ENCODE data around the gene JAKMIP2. TPM values are rescaled to one million over a fixed set of nuclear protein-coding genes. Genes with fewer than 3 reads are reported as not detected.

JAKMIP2 gene
- total RNA-seq, 1 experiment from 2014 or later, result 1.2 TPM

DNA sequence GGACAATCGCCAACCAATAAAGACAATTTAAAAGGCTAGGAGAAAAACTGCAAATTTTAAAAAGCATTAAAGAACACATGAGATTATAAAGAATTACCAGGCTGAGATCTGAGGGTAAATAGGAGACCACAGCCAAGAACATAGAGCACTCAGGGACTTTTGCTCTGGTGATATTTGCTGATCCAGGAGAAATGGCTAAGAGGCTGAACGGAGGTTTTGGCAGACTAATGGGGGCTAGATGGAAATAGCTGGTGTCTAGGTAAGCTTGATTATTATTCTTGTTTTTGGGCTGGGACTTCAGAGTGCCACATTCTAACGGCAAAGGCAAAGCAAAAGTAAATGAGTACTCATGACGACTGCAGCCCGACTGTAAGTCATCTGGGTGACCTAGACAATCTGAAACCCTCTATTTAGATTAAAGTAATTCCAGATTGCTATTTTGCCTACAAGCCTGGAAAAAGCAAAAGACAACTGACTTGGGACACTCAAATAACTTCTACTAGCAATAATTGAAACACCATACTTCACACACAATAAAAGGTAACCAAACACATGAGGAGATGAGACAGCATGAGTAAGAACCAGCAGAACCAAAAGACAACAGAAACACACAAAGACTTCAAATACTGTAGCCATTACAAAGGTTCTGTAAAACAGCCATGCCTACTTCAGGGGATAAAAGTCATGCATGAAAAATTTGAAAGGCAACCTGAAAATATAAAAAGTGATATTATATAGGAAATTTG, 68.8 kb downstream of the JAKMIP2 start:
- Mint-ChIP-seq H3K27ac (ENCODE audit: unreplicated experiment) (no peak overlapping the region), H3K4me3 (ENCODE audit: unreplicated experiment) (no peak overlapping the region), H3K27me3 (ENCODE audit: insufficient read depth, unreplicated experiment) (peaks cover 3% of the 10 kb centered on the region), H3K4me1 (ENCODE audit: low read depth, unreplicated experiment) (no peaks in the 10 kb centered on the region), H3K36me3 (ENCODE audit: insufficient read depth, unreplicated experiment) (no peaks in the 10 kb centered on the region), H3K9me3 (ENCODE audit: unreplicated experiment) (no peaks in the 10 kb centered on the region)
- CTCF ChIA-PET, result no interaction called here
- POLR2A ChIA-PET, result no interaction called here
- BruUV-seq (replicated peaks), result no TSS peak
- no peaks in the 10 kb centered on the region for H3K36me3 ChIP-seq (ENCODE audit: control insufficient read depth, insufficient read depth, low read length)
- no peak overlapping the region for H3K4me3 ChIP-seq (ENCODE audit: low read depth, low read length)
- TF ChIP-seq, protein P1, sequence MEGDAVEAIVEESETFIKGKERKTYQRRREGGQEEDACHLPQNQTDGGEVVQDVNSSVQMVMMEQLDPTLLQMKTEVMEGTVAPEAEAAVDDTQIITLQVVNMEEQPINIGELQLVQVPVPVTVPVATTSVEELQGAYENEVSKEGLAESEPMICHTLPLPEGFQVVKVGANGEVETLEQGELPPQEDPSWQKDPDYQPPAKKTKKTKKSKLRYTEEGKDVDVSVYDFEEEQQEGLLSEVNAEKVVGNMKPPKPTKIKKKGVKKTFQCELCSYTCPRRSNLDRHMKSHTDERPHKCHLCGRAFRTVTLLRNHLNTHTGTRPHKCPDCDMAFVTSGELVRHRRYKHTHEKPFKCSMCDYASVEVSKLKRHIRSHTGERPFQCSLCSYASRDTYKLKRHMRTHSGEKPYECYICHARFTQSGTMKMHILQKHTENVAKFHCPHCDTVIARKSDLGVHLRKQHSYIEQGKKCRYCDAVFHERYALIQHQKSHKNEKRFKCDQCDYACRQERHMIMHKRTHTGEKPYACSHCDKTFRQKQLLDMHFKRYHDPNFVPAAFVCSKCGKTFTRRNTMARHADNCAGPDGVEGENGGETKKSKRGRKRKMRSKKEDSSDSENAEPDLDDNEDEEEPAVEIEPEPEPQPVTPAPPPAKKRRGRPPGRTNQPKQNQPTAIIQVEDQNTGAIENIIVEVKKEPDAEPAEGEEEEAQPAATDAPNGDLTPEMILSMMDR (IDR thresholded peaks at IDR 0.05; ENCODE audit: insufficient read depth in 1 of 2, low read depth in 1 of 2, low read length in 1 of 2, severe bottlenecking in 1 of 2, unreplicated experiment in 1 of 2), result no peak
- H3K4me1 ChIP-seq, result no peaks in the 10 kb centered on the region
- H3K9me3 ChIP-seq, result no peaks in the 10 kb centered on the region
- intact Hi-C loops (cut with micrococcal nuclease; ENCODE audit: unreplicated experiment), result no loop called here
- DNase-seq, result no peak
- no peaks in the 10 kb centered on the region for H3K27me3 ChIP-seq (replicated peaks; ENCODE audit: control insufficient read depth, insufficient read depth, low read length)

DNA sequence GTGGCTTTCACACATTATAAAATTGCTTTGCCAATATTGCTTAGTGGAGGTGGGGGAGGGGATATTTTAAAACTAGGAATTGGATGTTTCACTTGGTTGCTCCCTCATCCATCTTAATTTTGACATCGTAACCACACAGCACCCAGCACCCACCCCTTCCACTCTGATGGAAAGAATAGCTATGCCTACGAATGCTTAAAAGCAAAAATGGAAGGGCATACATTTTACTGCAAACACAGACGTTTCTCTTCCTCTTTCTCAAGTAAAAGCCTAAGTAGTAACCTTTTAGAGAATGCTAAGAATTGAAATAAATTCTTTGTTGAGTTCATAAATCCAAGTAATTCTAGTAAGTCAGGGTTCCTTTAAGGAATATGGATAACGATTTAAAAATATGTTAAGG, 69.9 kb downstream of the JAKMIP2 start:
- Mint-ChIP-seq H3K27ac (ENCODE audit: unreplicated experiment) (no peak overlapping the region), H3K9me3 (ENCODE audit: unreplicated experiment) (no peaks in the 10 kb centered on the region), H3K4me3 (ENCODE audit: unreplicated experiment) (no peak overlapping the region), H3K27me3 (ENCODE audit: insufficient read depth, unreplicated experiment) (peaks cover 3% of the 10 kb centered on the region), H3K36me3 (ENCODE audit: insufficient read depth, unreplicated experiment) (no peaks in the 10 kb centered on the region), H3K4me1 (ENCODE audit: low read depth, unreplicated experiment) (no peaks in the 10 kb centered on the region)
- BruUV-seq (replicated peaks), result no TSS peak
- CTCF ChIA-PET, result no interaction called here
- no peaks in the 10 kb centered on the region for H3K27me3 ChIP-seq (replicated peaks; ENCODE audit: control insufficient read depth, insufficient read depth, low read length)
- POLR2A ChIA-PET, result no interaction called here
- intact Hi-C loops (cut with micrococcal nuclease; ENCODE audit: unreplicated experiment), result no loop called here
- no peak for DNase-seq
- no peak overlapping the region for H3K4me3 ChIP-seq (ENCODE audit: low read depth, low read length)
- TF ChIP-seq, protein P1 (IDR thresholded peaks at IDR 0.05; ENCODE audit: insufficient read depth in 1 of 2, low read depth in 1 of 2, low read length in 1 of 2, severe bottlenecking in 1 of 2, unreplicated experiment in 1 of 2), result no peak
- no peaks in the 10 kb centered on the region for H3K4me1 ChIP-seq
- no peaks in the 10 kb centered on the region for H3K9me3 ChIP-seq
- no peaks in the 10 kb centered on the region for H3K36me3 ChIP-seq (ENCODE audit: control insufficient read depth, insufficient read depth, low read length)

DNA sequence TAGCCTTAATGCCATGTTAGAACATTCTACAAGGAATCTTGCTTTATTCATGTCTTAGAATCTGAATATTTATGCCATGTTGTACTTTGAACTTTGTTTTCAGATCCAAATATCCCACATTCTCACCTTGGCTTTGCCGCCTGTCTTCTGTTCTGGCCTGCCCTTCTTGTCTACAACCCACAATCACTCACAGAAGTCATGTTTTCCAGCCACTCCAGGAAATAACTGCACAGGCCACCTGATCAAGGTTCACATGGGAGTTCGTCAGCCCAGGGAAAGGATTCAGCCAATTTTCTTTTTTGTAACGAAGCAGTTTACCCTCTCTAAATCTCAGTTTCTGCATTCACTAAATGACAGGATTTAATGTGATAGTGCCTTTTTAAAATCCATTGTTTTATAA, 70.5 kb downstream of the JAKMIP2 start:
- no peaks in the 10 kb centered on the region for H3K27me3 ChIP-seq (replicated peaks; ENCODE audit: control insufficient read depth, insufficient read depth, low read length)
- Mint-ChIP-seq H3K4me3 (ENCODE audit: unreplicated experiment) (no peak overlapping the region), H3K36me3 (ENCODE audit: insufficient read depth, unreplicated experiment) (no peaks in the 10 kb centered on the region), H3K9me3 (ENCODE audit: unreplicated experiment) (no peaks in the 10 kb centered on the region), H3K4me1 (ENCODE audit: low read depth, unreplicated experiment) (no peaks in the 10 kb centered on the region), H3K27ac (ENCODE audit: unreplicated experiment) (no peak overlapping the region), H3K27me3 (ENCODE audit: insufficient read depth, unreplicated experiment) (peaks cover 3% of the 10 kb centered on the region)
- no peak for DNase-seq
- ChIA-PET CTCF (no interaction called here), POLR2A (no interaction called here)
- H3K9me3 ChIP-seq, result no peaks in the 10 kb centered on the region
- TF ChIP-seq, protein P1 (IDR thresholded peaks at IDR 0.05; ENCODE audit: insufficient read depth in 1 of 2, low read depth in 1 of 2, low read length in 1 of 2, severe bottlenecking in 1 of 2, unreplicated experiment in 1 of 2), result no peak
- no TSS peak for BruUV-seq (replicated peaks)
- no peak overlapping the region for H3K4me3 ChIP-seq (ENCODE audit: low read depth, low read length)
- no peaks in the 10 kb centered on the region for H3K36me3 ChIP-seq (ENCODE audit: control insufficient read depth, insufficient read depth, low read length)
- intact Hi-C loops (cut with micrococcal nuclease; ENCODE audit: unreplicated experiment), result no loop called here
- H3K4me1 ChIP-seq, result no peaks in the 10 kb centered on the region
